Thoracic aorta (tissue), 2 donors: ENCODE measurements around the gene SDC3. TPM values are rescaled to one million over a fixed set of nuclear protein-coding genes. Genes with fewer than 3 reads are reported as not detected.

Source experiments
- ATAC-seq: fragments of 150-250 bp; one replicate; pipeline ENCODE4 v1.8.0; 2017; ENCODE audit warnings: low read depth; ENCODE audit not compliant: insufficient number of reproducible peaks, low FRiP score
- DNase-seq: peaks from one replicate; pipeline ENCODE4 v3.0.0-alpha.2; 2020; ENCODE audit warnings: low spot score
- H3K27ac ChIP-seq, 2 donors: fragments of 200-600 bp; sonication (generic); 1 replicate in 1 of 2; 2 replicates in 1 of 2; pipeline ENCODE4 v1.5.1; 2016; ENCODE audit warnings: mild to moderate bottlenecking in 2 of 2, moderate library complexity in 2 of 2
- H3K27me3 ChIP-seq: fragments of 200-600 bp; sonication (generic); replicated peaks from 2 replicates; pipeline ENCODE4 v1.6.0; 2016; ENCODE audit warnings: mild to moderate bottlenecking; ENCODE audit not compliant: insufficient read depth
- H3K36me3 ChIP-seq: fragments of 200-600 bp; sonication (generic); one replicate; pipeline ENCODE4 v1.5.1; 2016
- H3K4me1 ChIP-seq, 2 donors: fragments of 200-600 bp; sonication (generic); 1 replicate in 1 of 2; 2 replicates in 1 of 2; pipeline versions ENCODE4 v1.5.1 to v1.6.0; 2016; ENCODE audit warnings: low read depth in 2 of 2, mild to moderate bottlenecking in 1 of 2; ENCODE audit not compliant: control insufficient read depth in 1 of 2
- H3K4me3 ChIP-seq: fragments of 200-600 bp; sonication (generic); 2 replicates; pipeline ENCODE4 v1.5.1; 2016; ENCODE audit warnings: mild to moderate bottlenecking
- H3K9me3 ChIP-seq: fragments of 200-600 bp; sonication (generic); 2 replicates; pipeline ENCODE4 v1.5.1; 2016
- total RNA-seq, 2 donors: library from RNA; depleted of rRNA; stranded (reverse); fragments of >200 nt; gene quantifications; one replicate each; pipeline versions ENCODE4 v1.1.0 to v1.2.3, GENCODE V29; 2016
- TF ChIP-seq, protein P1 (sequence below): fragments of 200-600 bp; sonication (generic); IDR thresholded peaks from one replicate; pipeline ENCODE4 v1.5.1; 2019; ENCODE audit warnings: antibody characterized with exemption

Gene SDC3
- total RNA-seq, 2 donors from 2014 or later = 51.6 to 75.4 TPM

DNA sequence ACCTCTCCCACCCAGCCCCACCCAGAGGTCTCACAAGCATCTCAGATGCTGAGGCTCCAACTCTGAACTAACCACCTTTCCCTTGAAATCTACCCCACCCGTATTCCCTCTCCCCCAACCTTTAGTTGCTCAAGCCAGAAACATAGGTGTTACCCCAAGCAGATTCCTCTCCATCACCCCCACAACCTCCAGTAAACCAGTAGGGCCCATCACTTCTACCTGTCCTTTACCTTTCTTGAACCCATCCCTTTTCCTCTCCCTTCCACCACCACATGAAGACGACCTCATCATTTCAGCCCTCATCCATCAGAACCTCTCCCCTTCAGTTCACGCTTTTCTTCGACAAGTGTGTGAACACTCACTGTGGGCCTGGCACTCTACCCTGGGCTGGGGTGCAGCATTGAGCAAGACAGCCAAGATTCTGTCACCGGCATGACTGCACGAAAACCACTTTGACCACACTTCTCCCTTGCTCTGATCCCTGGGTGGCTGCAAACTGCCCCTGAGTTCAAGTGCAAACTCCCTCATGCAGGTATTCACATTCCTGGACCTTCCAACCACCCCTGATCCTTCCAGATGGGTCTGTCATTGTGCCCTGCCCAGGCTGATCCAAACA lies 85.5 kb downstream of the SDC3 start:
- ATAC-seq = no peak

DNA sequence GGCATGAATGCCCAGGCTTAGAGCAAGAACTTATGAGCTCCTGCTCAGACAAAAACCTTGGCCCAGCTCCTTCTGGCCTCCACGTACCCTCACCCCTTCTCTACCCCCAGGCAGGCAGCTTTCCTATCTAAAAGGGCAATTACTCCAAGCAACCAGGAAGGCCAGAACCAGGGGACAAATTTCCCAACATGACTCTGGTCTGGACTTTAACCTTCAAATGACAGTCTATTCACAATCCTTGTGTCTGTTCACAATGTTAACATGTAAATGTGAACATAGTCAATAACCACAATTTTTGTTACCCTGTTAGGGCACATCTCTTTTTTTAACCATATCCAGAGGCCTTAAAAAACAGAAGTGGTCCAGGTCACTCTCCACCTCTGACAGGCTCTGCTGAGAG lies 86.6 kb downstream of the SDC3 start:
- TF ChIP-seq, protein P1, sequence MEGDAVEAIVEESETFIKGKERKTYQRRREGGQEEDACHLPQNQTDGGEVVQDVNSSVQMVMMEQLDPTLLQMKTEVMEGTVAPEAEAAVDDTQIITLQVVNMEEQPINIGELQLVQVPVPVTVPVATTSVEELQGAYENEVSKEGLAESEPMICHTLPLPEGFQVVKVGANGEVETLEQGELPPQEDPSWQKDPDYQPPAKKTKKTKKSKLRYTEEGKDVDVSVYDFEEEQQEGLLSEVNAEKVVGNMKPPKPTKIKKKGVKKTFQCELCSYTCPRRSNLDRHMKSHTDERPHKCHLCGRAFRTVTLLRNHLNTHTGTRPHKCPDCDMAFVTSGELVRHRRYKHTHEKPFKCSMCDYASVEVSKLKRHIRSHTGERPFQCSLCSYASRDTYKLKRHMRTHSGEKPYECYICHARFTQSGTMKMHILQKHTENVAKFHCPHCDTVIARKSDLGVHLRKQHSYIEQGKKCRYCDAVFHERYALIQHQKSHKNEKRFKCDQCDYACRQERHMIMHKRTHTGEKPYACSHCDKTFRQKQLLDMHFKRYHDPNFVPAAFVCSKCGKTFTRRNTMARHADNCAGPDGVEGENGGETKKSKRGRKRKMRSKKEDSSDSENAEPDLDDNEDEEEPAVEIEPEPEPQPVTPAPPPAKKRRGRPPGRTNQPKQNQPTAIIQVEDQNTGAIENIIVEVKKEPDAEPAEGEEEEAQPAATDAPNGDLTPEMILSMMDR = no peak
- peaks cover 11 to 49% of the 10 kb centered on the region in 2 donors for H3K4me1 ChIP-seq

More for the DNA sequence above, 85.5 kb downstream of the SDC3 start:
- no peaks in the 10 kb centered on the region for H3K36me3 ChIP-seq
- no peak overlapping the region for H3K4me3 ChIP-seq
- TF ChIP-seq, protein P1 = no peak
- no peaks in the 10 kb centered on the region for H3K27me3 ChIP-seq
- no peak for DNase-seq
- H3K27ac ChIP-seq = peak overlapping the region; percentile 97
- H3K4me1 ChIP-seq = peaks cover 11 to 53% of the 10 kb centered on the region in 2 donors
- H3K9me3 ChIP-seq = no peaks in the 10 kb centered on the region

DNA sequence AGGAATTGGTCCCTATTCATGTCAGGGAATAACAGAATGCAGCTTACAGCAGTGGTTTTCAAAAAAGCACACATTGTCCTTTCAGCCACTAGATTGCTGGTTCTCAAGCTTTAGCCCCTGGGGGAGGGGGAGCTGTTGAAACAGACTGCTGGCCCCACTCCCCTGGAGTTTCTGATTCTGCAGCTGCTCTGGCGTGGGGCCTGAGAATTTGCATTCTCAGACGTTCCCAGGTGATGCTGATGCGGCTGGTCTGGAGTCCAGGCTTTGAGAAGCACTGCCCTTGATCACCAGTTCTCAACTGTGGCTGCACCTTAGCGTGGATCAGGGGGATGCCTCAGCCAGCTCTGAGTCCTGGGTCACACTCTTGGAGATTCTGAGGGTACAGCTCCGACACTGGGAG lies 88.3 kb downstream of the SDC3 start:
- no peaks in the 10 kb centered on the region for H3K9me3 ChIP-seq
- H3K36me3 ChIP-seq = no peaks in the 10 kb centered on the region
- no peak for DNase-seq
- H3K4me3 ChIP-seq = no peak overlapping the region
- H3K27ac ChIP-seq = no peak overlapping the region
- TF ChIP-seq, protein P1 = no peak
- no peaks in the 10 kb centered on the region for H3K27me3 ChIP-seq
- peaks cover 11 to 59% of the 10 kb centered on the region in 2 donors for H3K4me1 ChIP-seq
- no peak for ATAC-seq

More for the DNA sequence above, 86.6 kb downstream of the SDC3 start:
- H3K4me3 ChIP-seq = no peak overlapping the region
- ATAC-seq (no peak), DNase-seq (no peak)
- H3K27ac ChIP-seq = peak overlapping the region in 1 of 2 donors; percentile 5
- H3K9me3 ChIP-seq = no peaks in the 10 kb centered on the region
- no peaks in the 10 kb centered on the region for H3K36me3 ChIP-seq
- H3K27me3 ChIP-seq = no peaks in the 10 kb centered on the region

Other genes starting within 250 kb of the SDC3 start
- gene MATN1, start 185.2 kb downstream of the SDC3 start, total RNA-seq = 1 to 10 TPM in 1 of 2 donors, not detected in 1; 1.5 TPM
- gene LAPTM5, start 151.0 kb downstream of the SDC3 start, total RNA-seq = 100 to 1,000 TPM in 1 of 2 donors, 10 to 100 TPM in 1; 91.0 to 127 TPM
- gene PUM1, start 157.0 kb upstream of the SDC3 start, total RNA-seq = 10 to 100 TPM; 70.4 to 97.9 TPM